ENCODE data around the gene AACS.

DNA sequence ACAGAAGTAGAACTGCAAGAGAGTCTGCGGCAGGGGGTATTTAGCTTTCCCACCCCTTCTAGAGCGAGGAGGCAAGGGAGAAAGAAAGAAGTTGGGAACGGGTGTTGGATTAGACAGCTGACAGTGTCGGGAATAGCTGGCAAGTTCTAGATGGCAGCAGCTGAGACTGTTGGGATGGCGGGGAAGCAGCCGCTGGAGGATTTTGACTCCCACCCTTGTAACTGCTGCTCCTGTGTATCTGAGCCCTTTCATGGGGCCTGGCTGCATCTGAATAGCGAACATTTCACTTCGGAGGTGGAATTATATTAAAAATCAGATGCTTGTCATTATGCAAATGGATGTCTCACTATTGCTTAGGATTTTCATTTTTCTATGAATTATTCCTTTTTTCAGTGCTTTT lies 104.6 kb downstream of the AACS start:
- TF ChIP-seq FOSL1 (IDR thresholded peaks at IDR 0.05; ENCODE audit: insufficient read depth, low read depth, low read length) = no peak
- TF ChIP-seq, protein P1, sequence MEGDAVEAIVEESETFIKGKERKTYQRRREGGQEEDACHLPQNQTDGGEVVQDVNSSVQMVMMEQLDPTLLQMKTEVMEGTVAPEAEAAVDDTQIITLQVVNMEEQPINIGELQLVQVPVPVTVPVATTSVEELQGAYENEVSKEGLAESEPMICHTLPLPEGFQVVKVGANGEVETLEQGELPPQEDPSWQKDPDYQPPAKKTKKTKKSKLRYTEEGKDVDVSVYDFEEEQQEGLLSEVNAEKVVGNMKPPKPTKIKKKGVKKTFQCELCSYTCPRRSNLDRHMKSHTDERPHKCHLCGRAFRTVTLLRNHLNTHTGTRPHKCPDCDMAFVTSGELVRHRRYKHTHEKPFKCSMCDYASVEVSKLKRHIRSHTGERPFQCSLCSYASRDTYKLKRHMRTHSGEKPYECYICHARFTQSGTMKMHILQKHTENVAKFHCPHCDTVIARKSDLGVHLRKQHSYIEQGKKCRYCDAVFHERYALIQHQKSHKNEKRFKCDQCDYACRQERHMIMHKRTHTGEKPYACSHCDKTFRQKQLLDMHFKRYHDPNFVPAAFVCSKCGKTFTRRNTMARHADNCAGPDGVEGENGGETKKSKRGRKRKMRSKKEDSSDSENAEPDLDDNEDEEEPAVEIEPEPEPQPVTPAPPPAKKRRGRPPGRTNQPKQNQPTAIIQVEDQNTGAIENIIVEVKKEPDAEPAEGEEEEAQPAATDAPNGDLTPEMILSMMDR (IDR thresholded peaks at IDR 0.05; ENCODE audit: control extremely low read depth in 1 of 3, insufficient read depth in 1 of 3, low read depth in 1 of 3, low read length in 3 of 3) = no peak

Measured in H1 (cell line).